HepG2 (cell line): ENCODE measurements around the gene CSNK2A2. TPM values are rescaled to one million over a fixed set of nuclear protein-coding genes. Genes with fewer than 3 reads are reported as not detected.

Source experiments
- ARID3A ChIP-seq: IDR thresholded peaks from 2 replicates; pipeline ENCODE4 v1.6.1; 2012; ENCODE audit warnings: low read depth, low read length, improper control_type of control experiment
- ASH2L ChIP-seq: fragments of 300-600, 200-600 bp; sonication (generic); IDR thresholded peaks from 2 replicates; pipeline ENCODE4 v1.7.0; 2017; ENCODE audit warnings: low read depth, mild to moderate bottlenecking, moderate library complexity, mixed read lengths, low read length; ENCODE audit not compliant: insufficient read length
- ATF3 ChIP-seq: sonication (generic); formaldehyde crosslinking; IDR thresholded peaks from 2 replicates; pipeline ENCODE4 v1.4.0; 2020; ENCODE audit warnings: missing genetic modification reagents
- E2F2 ChIP-seq: sonication (generic); formaldehyde crosslinking; IDR thresholded peaks from 2 replicates; pipeline ENCODE4 v1.4.0; 2020; ENCODE audit warnings: missing genetic modification reagents, borderline replicate concordance
- ERF ChIP-seq: IDR thresholded peaks from 2 replicates; pipeline ENCODE4 v1.6.1; 2018; ENCODE audit warnings: missing biosample characterization, missing genetic modification reagents
- KAT8 ChIP-seq: IDR thresholded peaks from 2 replicates; pipeline ENCODE4 v1.6.1; 2016; ENCODE audit warnings: missing genetic modification reagents, missing compliant biosample characterization
- MED1 ChIP-seq: sonication (generic); formaldehyde crosslinking; IDR thresholded peaks from 2 replicates; pipeline ENCODE4 v1.4.0; 2020; ENCODE audit warnings: missing genetic modification reagents
- MED8 ChIP-seq: sonication (generic); formaldehyde crosslinking; IDR thresholded peaks from 2 replicates; pipeline ENCODE4 v1.8.1; 2023; ENCODE audit warnings: mild to moderate bottlenecking, missing genetic modification reagents; ENCODE audit not compliant: insufficient replicate concordance
- NCOA5 ChIP-seq: sonication (generic); formaldehyde crosslinking; IDR thresholded peaks from 2 replicates; pipeline ENCODE4 v1.4.0; 2020; ENCODE audit warnings: missing genetic modification reagents
- NR3C1 ChIP-seq: sonication (generic); formaldehyde crosslinking; IDR thresholded peaks from 2 replicates; pipeline ENCODE4 v1.4.0; 2020; ENCODE audit warnings: missing genetic modification reagents
- STAT6 ChIP-seq: sonication (generic); formaldehyde crosslinking; IDR thresholded peaks from 2 replicates; pipeline ENCODE4 v1.4.0; 2020; ENCODE audit warnings: missing genetic modification reagents, mild to moderate bottlenecking, borderline replicate concordance
- TOPORS ChIP-seq: sonication (generic); formaldehyde crosslinking; IDR thresholded peaks from 2 replicates; pipeline ENCODE4 v1.8.0; 2023; ENCODE audit warnings: mild to moderate bottlenecking, missing genetic modification reagents
- ZFP91 ChIP-seq: sonication (generic); formaldehyde crosslinking; IDR thresholded peaks from 2 replicates; pipeline ENCODE4 v1.9.0; 2022; ENCODE audit warnings: missing genetic modification reagents, mild to moderate bottlenecking, borderline replicate concordance
- ZNF224 ChIP-seq: sonication (generic); formaldehyde crosslinking; IDR thresholded peaks from 2 replicates; pipeline ENCODE4 v1.5.0; 2020; ENCODE audit warnings: mild to moderate bottlenecking, missing genetic modification reagents
- ZNF30 ChIP-seq: sonication (generic); formaldehyde crosslinking; IDR thresholded peaks from 2 replicates; pipeline ENCODE4 v1.5.0; 2020; ENCODE audit warnings: mild to moderate bottlenecking, missing genetic modification reagents
- ZNF644 ChIP-seq: IDR thresholded peaks from 2 replicates; pipeline ENCODE4 v1.6.1; 2016; ENCODE audit warnings: low read depth
- ZXDC ChIP-seq: sonication (generic); formaldehyde crosslinking; IDR thresholded peaks from 2 replicates; pipeline ENCODE4 v1.5.0; 2020; ENCODE audit warnings: mild to moderate bottlenecking, missing genetic modification reagents
- polyA plus RNA-seq, 8 experiments: library from polyadenylated mRNA; depleted of rRNA in 3 of 8; stranded (reverse) in 7 of 8; unstranded in 1 of 8; fragments of >200 nt; fragmentation: Illumina TruSeq in 4 of 8; extraction: Trizol in 4 of 8; gene quantifications; 2 replicates each; pipeline versions ENCODE4 v1.2.1 to v1.2.3, GENCODE V29; 2011 to 2016; ENCODE audit warnings: low read depth in 4 of 8, missing spikeins in 1 of 8, mixed read lengths in 1 of 8; ENCODE audit not compliant: insufficient read depth in 1 of 8
- total RNA-seq, 5 experiments: library from RNA; depleted of rRNA; stranded (reverse); fragments of >200 nt; fragmentation: Illumina TruSeq; extraction: Trizol; gene quantifications; 2 replicates each; pipeline ENCODE4 v1.2.3, GENCODE V29; 2016; ENCODE audit warnings: low read depth in 1 of 5

CSNK2A2 gene
- total and polyA plus RNA-seq, 2 of the 13 experiments (the other 11 are each of a cell fraction or from before 2014, with no cell fraction given): 46.4 to 56.9 TPM

GRCh38 chr16:58129097-58129936 lies 68.6 kb downstream of the CSNK2A2 start, which contains the start of gene CFAP20 (continued):
- TF ChIP-seq MED8 (CRISPR knock-in tag) (peak; percentile 83), MED1 (CRISPR knock-in tag) (peak; percentile 83), ERF (CRISPR knock-in tag) (peak; percentile 86), ZNF30 (CRISPR knock-in tag) (no peak), KAT8 (CRISPR knock-in tag) (peak; percentile 97), STAT6 (CRISPR knock-in tag) (no peak; the same call in 1 of the 2 replicates), ZFP91 (peak; percentile 97), ZNF644 (CRISPR knock-in tag) (peak; percentile 23; the same call in 1 of the 2 replicates), TOPORS (peak; percentile 66), ARID3A (peak; percentile 52; the same call in 1 of the 2 replicates), ATF3 (peak; percentile 26; the same call in 1 of the 2 replicates), ZXDC (no peak), E2F2 (CRISPR knock-in tag) (peak; percentile 86; the same call in 1 of the 2 replicates), NR3C1 (no peak), ASH2L (peak; percentile 97), ZNF224 (CRISPR knock-in tag) (no peak; the same call in 1 of the 2 replicates), NCOA5 (CRISPR knock-in tag) (0 out of 2 replicates have a peak, but pooled peaks have one; percentile 61)
